ENCODE results near the gene PGLYRP4. TPM values are rescaled to one million over a fixed set of nuclear protein-coding genes. Genes with fewer than 3 reads are reported as not detected.
A peak's percentile ranks its signal among the peaks of the same experiment; 100 is the strongest.

PGLYRP4 gene
- total and polyA plus RNA-seq, 8 donors: not detected

- TF ChIP-seq CTCF (IDR thresholded peaks at IDR 0.05): no peak
- ATAC-seq: no peak
- Histone ChIP-seq H3K4me1 (peaks cover 0 to 50% of the 10 kb centered on the region in 2 donors), H3K36me3 (no peaks in the 10 kb centered on the region), H3K27me3 (peaks cover 0 to 25% of the 10 kb centered on the region in 2 donors), H3K27ac (no peak overlapping the region), H3K4me3 (no peak overlapping the region), H3K9me3 (no peaks in the 10 kb centered on the region)
- intact Hi-C loops (cut with DNase I): no loop called here
- no peak for DNase-seq
Measured at GRCh38 chr1:153395776-153396175, 47.1 kb upstream of the PGLYRP4 start.

GRCh38 chr1:153395136-153395685, 46.6 kb upstream of the PGLYRP4 start:
- H3K9me3 ChIP-seq: no peaks in the 10 kb centered on the region
- peak overlapping the region in 1 of 2 donors; percentile 93 for H3K27ac ChIP-seq
- DNase-seq: no peak
- TF ChIP-seq CTCF (IDR thresholded peaks at IDR 0.05): no peak
- ATAC-seq: no peak
- no peaks in the 10 kb centered on the region for H3K36me3 ChIP-seq
- intact Hi-C loops (cut with DNase I): no loop called here
- peaks cover 0 to 25% of the 10 kb centered on the region in 2 donors for H3K27me3 ChIP-seq
- no peak overlapping the region for H3K4me3 ChIP-seq
- peaks cover 0 to 50% of the 10 kb centered on the region in 2 donors for H3K4me1 ChIP-seq

GRCh38 chr1:153394391-153394790, 45.8 kb upstream of the PGLYRP4 start:
- no peak for TF ChIP-seq CTCF (IDR thresholded peaks at IDR 0.05)
- intact Hi-C loops (cut with DNase I): no loop called here
- no peak for ATAC-seq
- no peaks in the 10 kb centered on the region for H3K36me3 ChIP-seq
- H3K27ac ChIP-seq: peak overlapping the region in 1 of 2 donors; percentile 93
- no peak for DNase-seq
- H3K4me1 ChIP-seq: peaks cover 0 to 56% of the 10 kb centered on the region in 2 donors
- H3K4me3 ChIP-seq: no peak overlapping the region
- no peaks in the 10 kb centered on the region for H3K9me3 ChIP-seq
- H3K27me3 ChIP-seq: peaks cover 0 to 25% of the 10 kb centered on the region in 2 donors

GRCh38 chr1:153393926-153394325, 45.3 kb upstream of the PGLYRP4 start:
- peaks cover 0 to 25% of the 10 kb centered on the region in 2 donors for H3K27me3 ChIP-seq
- peak in 1 of 4 donors; percentile 68 for DNase-seq
- H3K9me3 ChIP-seq: no peaks in the 10 kb centered on the region
- peak overlapping the region in 1 of 2 donors; percentile 93 for H3K27ac ChIP-seq
- intact Hi-C loops (cut with DNase I): no loop called here
- peaks cover 0 to 56% of the 10 kb centered on the region in 2 donors for H3K4me1 ChIP-seq
- TF ChIP-seq CTCF (IDR thresholded peaks at IDR 0.05): peak in 1 of 2 donors; percentile 12
- ATAC-seq: no peak
- H3K4me3 ChIP-seq: no peak overlapping the region
- no peaks in the 10 kb centered on the region for H3K36me3 ChIP-seq

- H3K27me3 ChIP-seq: peaks cover 0 to 25% of the 10 kb centered on the region in 2 donors
- H3K4me3 ChIP-seq: no peak overlapping the region
- peak overlapping the region in 1 of 2 donors; percentile 93 for H3K27ac ChIP-seq
- ATAC-seq: no peak
- no peak for TF ChIP-seq CTCF (IDR thresholded peaks at IDR 0.05)
- no peak for DNase-seq
- H3K36me3 ChIP-seq: no peaks in the 10 kb centered on the region
- H3K9me3 ChIP-seq: no peaks in the 10 kb centered on the region
- intact Hi-C loops (cut with DNase I): no loop called here
- peaks cover 0 to 61% of the 10 kb centered on the region in 2 donors for H3K4me1 ChIP-seq
Measured at GRCh38 chr1:153392822-153393221, 44.2 kb upstream of the PGLYRP4 start.
